A172 (cell line): ENCODE results near the gene DCP1B. TPM values are rescaled to one million over a fixed set of nuclear protein-coding genes. Genes with fewer than 3 reads are reported as not detected.
"Not testable (repeated sequence)": the region's sequence is repeated elsewhere in the genome, so short reads cannot be mapped to it uniquely, and the experiment has no call there.

Source experiments
- DNase-seq: peaks from one replicate; pipeline ENCODE4 v3.0.0-alpha.2; 2015; ENCODE audit warnings: low spot score
- total RNA-seq: library from RNA; depleted of rRNA; stranded (reverse); fragments of >200 nt; shearing (Covaris generic); gene quantifications from 2 replicates; pipeline ENCODE4 v1.2.3, GENCODE V29; 2014

The DCP1B gene
- total RNA-seq, 1 experiment from 2014 or later, result 4.9 TPM

DNA sequence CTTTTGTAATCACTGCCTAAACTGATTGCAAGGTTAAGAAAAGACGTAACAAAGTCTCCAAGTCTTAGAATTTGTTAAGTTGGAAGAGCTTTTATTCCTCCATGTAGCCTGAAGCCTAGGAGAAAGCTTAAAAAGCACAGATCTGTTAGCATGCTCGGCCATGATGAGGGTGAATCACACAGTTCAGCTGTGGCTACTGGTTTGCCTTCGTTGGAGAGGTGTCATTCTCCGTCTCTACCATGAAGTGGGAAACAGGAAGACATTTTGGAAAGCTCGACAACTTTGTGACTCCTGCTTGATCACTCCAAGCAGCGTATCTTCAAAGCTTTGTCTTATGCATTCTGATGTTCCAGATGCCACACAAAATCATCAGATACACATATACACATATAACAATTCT lies 27.1 kb downstream of the DCP1B start:
- no peak for DNase-seq

DNA sequence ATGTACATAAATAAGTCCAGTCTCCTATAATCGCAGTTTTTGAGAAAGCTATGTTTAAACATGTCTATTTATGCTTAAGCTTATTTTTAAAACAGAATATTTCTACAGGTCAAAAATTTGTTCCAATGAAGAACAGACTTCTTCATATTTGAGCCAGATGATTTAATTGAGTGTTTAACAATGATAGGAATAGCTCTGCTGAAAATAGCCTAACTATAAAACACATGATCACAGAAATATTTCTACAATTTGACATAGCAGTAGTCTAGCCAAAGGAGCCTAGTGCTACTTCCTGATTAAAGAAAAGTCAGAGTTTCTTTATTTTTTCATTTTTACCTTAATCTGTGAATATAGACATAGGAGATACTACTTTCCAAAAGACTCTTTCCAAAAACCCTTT lies 29.4 kb downstream of the DCP1B start:
- DNase-seq, result no peak

- peak; percentile 3 for DNase-seq
These were observed 31.4 kb downstream of the DCP1B start for GRCh38 chr12:1972856-1973317.

DNA sequence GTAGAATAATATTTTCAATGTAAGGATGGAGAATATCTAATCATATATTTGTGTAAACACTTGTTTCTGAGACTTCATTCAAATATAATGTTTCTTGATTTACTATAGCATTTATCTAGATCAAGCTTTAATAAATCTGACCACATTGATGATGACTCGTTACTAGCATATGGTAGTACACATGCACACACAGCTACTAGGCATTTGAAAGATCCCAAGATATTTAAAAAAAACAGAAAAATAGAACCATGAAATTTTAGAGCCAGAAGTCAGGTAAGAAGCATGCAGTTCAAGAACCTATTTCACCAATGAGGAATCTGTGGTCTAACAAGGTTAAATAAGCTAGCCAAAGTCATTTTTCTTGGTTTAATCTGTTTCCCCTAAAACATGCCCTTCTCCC lies 32.0 kb downstream of the DCP1B start:
- DNase-seq, result no peak

DNA sequence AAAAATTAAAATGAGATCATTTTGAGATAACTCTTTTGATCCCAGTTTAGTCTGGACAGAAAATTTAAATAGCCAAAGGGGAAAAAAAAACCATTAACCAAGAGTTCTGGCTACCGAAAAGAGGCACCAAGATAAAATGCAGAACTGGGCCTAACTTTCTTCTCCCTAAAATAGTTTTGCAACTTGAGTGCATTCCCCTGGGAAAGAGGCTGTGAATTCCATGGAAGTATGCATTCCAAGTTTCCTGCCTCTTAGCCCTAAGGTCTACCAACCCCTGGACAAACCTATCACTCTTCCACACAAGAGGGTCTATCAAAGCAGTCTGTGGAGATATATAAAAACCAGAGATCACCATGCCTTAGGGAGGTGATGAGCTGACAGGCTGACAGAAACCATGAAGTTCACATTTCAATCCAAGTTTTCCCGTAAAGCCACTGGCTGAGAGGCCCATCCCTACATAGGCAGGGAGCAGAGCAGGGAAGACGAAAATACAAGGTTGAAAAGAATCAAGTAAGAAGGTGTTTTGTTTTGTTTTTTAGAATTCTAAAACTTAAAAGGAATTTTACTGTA lies 33.8 kb downstream of the DCP1B start:
- DNase-seq, result no peak

DNA sequence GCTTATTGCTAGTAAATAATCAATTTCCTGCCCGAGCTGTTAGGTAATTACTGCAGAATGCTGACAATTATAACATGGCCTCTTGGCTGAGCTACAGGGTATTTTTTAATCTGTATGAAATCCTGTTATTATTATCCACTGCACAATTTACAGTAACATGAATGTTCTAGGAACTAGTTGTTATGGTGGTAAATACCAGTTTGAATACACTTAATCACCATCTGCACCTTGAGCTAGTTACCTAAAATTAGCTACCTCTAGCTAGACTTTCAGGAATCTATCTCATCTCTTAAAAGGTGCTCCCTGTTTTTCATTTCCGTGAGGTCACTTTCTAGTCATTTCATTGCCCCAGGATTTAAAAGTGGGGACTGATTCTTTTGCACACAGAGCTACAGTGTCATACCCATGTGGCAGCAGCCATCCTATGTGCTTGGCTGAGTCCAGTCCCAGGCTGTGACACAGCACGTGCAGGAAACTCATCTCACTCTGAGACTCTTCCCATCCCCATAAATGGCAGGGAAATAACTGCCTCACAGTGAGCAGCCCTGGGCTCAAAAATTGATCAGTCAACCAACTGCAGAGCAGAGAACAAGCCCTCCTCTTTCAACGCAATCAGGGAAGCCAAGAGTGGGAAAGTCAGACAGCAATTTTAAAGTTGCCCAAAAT lies 37.6 kb downstream of the DCP1B start:
- no peak for DNase-seq

GRCh38 chr12:1965916-1966315 lies 38.3 kb downstream of the DCP1B start:
- no peak for DNase-seq

DNA sequence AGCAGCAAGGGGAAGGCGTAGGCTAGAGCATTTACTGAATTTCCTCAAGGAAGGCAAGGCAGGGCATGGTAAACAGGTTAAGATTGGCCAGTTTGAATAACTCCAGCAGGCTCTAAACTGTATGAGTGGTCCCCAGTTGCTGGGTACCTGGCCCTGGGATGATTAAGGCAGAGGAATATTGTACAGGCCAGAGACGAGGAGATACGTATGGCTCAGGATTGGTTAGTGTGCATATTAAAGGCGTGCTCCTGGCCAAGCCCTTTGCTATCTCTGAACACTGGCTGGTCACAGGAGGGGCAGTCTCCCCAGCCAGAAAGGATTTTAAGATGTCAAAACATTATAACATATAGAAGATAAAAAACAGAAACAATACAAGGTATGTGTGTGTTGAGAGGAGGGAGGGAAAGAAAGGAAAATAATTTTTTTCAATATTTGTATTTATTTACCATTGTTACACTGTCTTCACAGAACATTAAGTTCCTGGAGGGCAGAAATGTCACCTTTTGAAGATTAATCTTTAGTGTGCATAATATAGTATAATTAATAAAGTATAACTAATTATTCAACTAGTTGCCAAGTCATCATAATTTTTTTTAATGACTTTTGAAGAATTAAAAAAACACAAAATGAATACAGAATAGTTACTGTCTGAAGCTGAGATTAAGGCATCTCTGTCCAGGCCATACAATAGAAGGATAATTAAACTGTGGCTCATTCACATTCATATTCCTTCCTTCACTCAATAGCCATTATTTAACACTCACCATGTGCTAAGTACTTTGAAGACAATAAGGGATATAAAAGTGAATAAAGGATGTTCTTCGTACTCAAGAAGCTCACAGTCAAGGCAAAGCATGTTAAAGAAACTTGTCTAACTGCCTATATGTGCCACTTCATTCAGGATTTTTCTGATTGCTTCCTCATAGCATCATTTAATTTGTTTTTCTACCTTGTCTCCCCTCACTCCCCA lies 41.9 kb downstream of the DCP1B start:
- DNase-seq, result no peak

DNA sequence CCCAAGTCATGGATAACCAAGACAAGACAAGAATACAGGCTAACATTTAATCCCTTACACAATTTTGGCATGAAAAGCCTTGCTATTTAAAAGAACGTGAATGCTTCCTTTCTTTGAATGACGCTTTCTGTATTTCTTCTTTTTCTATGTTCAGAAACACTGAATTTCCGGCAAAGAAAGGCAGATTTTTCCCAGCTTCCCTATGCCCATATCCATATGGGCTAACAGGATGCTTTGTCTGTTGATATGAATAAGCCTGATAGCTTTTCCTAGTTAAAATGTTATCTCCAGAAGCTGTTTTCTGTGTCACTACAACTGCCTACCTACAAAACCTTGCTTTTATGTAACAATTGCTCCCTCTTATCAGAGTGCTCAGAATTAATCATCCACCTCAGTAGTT lies 47.5 kb downstream of the DCP1B start:
- DNase-seq, result no peak

DNA sequence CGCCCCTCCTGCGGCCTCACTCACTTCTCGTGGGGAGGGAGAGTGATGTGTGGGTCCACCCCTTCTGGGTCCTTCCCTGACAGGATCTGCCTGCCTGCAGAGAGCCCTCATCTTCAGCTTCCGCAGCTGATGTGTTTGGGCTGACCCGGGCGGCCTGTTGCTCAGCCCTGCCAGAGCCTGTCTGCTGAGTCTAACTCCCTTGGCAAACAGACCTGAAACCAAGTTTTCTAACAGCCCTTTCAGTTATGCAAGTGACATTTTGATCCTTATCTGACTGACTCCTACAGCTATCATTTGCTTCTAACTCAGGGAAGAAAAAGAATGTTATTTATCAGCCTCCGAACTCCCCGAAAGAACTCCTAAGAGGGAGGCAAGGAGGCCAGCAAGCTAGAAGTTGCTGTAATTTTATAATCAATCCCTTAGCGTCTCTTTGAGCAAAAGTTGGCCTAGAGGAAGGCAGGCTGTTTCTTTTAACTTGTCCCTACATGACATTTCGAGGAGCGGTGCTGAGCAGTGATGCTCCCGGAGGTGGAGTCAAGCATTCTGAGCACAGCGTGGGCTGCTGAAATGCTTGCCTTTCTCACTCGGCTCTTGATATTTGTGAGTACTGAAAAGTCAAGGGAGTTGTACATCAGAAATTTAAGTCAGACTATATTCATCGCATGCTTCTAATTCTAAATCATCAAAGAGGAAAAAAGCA lies 54.3 kb downstream of the DCP1B start:
- no peak for DNase-seq

DNA sequence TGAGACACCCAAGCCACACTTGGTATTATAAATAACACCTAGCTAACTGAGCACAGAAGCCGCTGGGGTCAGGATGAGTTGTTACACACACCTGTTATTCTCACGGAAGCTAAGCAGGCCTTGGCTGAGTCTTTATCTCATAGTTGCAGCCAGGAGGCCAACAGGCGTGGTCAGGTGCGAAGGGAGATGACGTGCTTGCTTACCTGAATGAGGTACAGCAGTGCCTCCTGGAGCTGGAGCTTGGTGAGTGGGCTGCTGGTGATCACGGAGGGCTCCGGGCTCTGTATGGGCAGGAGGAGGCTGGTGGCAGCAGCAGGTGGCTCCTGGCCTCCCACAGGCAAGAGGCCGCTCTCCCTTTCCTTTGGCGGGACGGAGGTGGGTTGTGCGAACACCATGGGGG lies 55.4 kb downstream of the DCP1B start:
- no peak for DNase-seq

GRCh38 chr12:1947081-1947480 lies 57.2 kb downstream of the DCP1B start:
- DNase-seq, result no peak

GRCh38 chr12:1946296-1946695 lies 58.0 kb downstream of the DCP1B start:
- DNase-seq, result no peak

- DNase-seq, result not testable (repeated sequence)
These were observed 58.8 kb downstream of the DCP1B start for GRCh38 chr12:1945502-1945901.

- DNase-seq, result peak; percentile 43
These were observed 64.3 kb downstream of the DCP1B start for GRCh38 chr12:1939801-1940607.

DNA sequence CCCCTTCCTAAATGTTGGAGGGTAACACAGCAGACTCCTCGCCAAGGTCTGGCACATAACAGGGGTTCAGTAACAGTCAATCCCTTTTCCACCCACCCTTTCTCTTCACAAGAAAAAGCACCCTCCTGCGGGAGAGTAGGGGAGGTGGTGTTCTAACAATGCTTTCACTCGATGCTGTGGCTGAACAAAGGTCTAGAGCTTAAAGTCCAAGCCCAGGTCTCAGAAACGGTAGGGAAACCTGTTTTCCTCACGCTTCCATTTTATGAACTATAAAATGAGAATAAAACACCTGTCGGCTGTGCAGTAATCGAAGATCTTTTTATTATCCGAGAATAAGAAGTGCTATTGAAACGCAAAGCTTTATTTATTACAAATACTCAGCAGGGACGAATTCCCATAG lies 64.9 kb downstream of the DCP1B start:
- DNase-seq, result no peak

GRCh38 chr12:1937481-1938224 lies 66.6 kb downstream of the DCP1B start:
- DNase-seq, result no peak

GRCh38 chr12:1936406-1937320 lies 67.6 kb downstream of the DCP1B start:
- DNase-seq, result peak; percentile 54

- no peak for DNase-seq
These were observed 68.4 kb downstream of the DCP1B start for GRCh38 chr12:1935700-1936378.
